H1 (cell line): ENCODE results near the gene BTN2A1. TPM values are rescaled to one million over a fixed set of nuclear protein-coding genes. Genes with fewer than 3 reads are reported as not detected.

Source experiments
- CTCF ChIA-PET: fragments of 300-600 bp; sonication (Branson Sonifier 250); formaldehyde crosslinking; loops from one replicate; lab custom pipeline; 2021; ENCODE audit not compliant: partially characterized antibody; lab: Charles Lee
- POLR2A ChIA-PET: fragments of 300-600 bp; sonication (Branson Sonifier 250); formaldehyde crosslinking; loops from one replicate; lab custom pipeline; 2021; ENCODE audit warnings: inconsistent platforms; ENCODE audit not compliant: partially characterized antibody; lab: Charles Lee
- DNase-seq, 2 experiments: peaks; one replicate each; pipeline versions ENCODE4 v3.0.0 to v3.0.0-alpha.2; 2010 to 2022; ENCODE audit warnings: low spot score in 2 of 2, low read depth in 1 of 2, mixed read lengths in 1 of 2
- FAIRE-seq: peaks from 2 replicates; lab custom pipeline; 2011; peaks lifted over from hg19 to GRCh38; lab: Jason Lieb, UNC
- H2AFZ ChIP-seq: 2 replicates; pipeline ENCODE4 v1.8.1; 2012; ENCODE audit warnings: low read length, inconsistent platforms
- H2AK5ac ChIP-seq: 2 replicates; pipeline ENCODE4 v1.6.1; 2013; ENCODE audit warnings: low read depth, low read length
- H2BK120ac ChIP-seq: replicated peaks from 2 replicates; pipeline ENCODE3; 2013; ENCODE audit warnings: low read depth, low read length, inconsistent platforms
- H2BK12ac ChIP-seq: 2 replicates; pipeline ENCODE4 v1.6.1; 2013; ENCODE audit warnings: low read depth, low read length
- H2BK15ac ChIP-seq: 2 replicates; pipeline ENCODE4 v1.6.1; 2013; ENCODE audit warnings: low read length
- H2BK20ac ChIP-seq: 2 replicates; pipeline ENCODE4 v1.6.1; 2013; ENCODE audit warnings: low read length
- H2BK5ac ChIP-seq: 2 replicates; pipeline ENCODE4 v1.6.1; 2013; ENCODE audit warnings: low read depth, low read length
- H3K14ac ChIP-seq: 2 replicates; pipeline ENCODE4 v1.6.1; 2013; ENCODE audit warnings: inconsistent platforms; ENCODE audit not compliant: insufficient read length
- H3K18ac ChIP-seq: 2 replicates; pipeline ENCODE4 v1.6.1; 2013; ENCODE audit warnings: low read length; ENCODE audit errors: extremely low read depth
- H3K23ac ChIP-seq: 2 replicates; pipeline ENCODE4 v1.6.1; 2013; ENCODE audit warnings: inconsistent platforms; ENCODE audit not compliant: insufficient read length
- H3K23me2 ChIP-seq: 2 replicates; pipeline ENCODE4 v1.6.1; 2013; ENCODE audit warnings: low read depth, low read length
- H3K27ac ChIP-seq: 2 replicates; pipeline ENCODE4 v1.6.1; 2011; ENCODE audit warnings: low read depth, low read length, inconsistent platforms
- H3K27me3 ChIP-seq, 4 experiments: replicated peaks in 1 of 4; 1 replicate in 1 of 4; 2 replicates in 3 of 4; pipeline versions ENCODE4 v1.6.1 to v1.8.1; 2011 to 2013; ENCODE audit warnings: low read length in 3 of 4, mild to moderate bottlenecking in 3 of 4, inconsistent platforms in 2 of 4, mixed read lengths in 2 of 4, moderate library complexity in 1 of 4; ENCODE audit not compliant: control insufficient read depth in 3 of 4, insufficient read depth in 3 of 4; ENCODE audit errors: extremely low read depth in 1 of 4
- H3K36me3 ChIP-seq, 4 experiments: 2 replicates each; pipeline versions ENCODE4 v1.6.1 to v1.8.1; 2011 to 2013; ENCODE audit warnings: mild to moderate bottlenecking in 4 of 4, low read length in 3 of 4, moderate library complexity in 2 of 4, control low read depth in 1 of 4, inconsistent platforms in 1 of 4; ENCODE audit not compliant: insufficient read depth in 4 of 4, control insufficient read depth in 2 of 4
- H3K4ac ChIP-seq: replicated peaks from 2 replicates; pipeline ENCODE3; 2013; ENCODE audit warnings: low read length, low read depth, mixed read lengths, inconsistent platforms; ENCODE audit not compliant: insufficient read length
- H3K4me1 ChIP-seq, 4 experiments: replicated peaks in 1 of 4; 1 replicate in 1 of 4; 2 replicates in 3 of 4; pipeline versions ENCODE4 v1.6.1 to v1.8.1; 2011 to 2013; ENCODE audit warnings: low read length in 3 of 4, inconsistent platforms in 2 of 4, mixed read lengths in 1 of 4; ENCODE audit not compliant: insufficient read depth in 4 of 4, control insufficient read depth in 3 of 4
- H3K4me2 ChIP-seq, 2 experiments: 2 replicates each; pipeline versions ENCODE4 v1.6.1 to v1.8.1; 2011 to 2013; ENCODE audit warnings: low read depth in 2 of 2, low read length in 2 of 2, control low read depth in 1 of 2, inconsistent platforms in 1 of 2, mild to moderate bottlenecking in 1 of 2; ENCODE audit not compliant: insufficient read depth in 1 of 2
- H3K4me3 ChIP-seq, 4 experiments: fragments of 200-600, 300-600 bp in 1 of 4; sonication (generic), shearing (Covaris generic), sonication (Bioruptor Twin) in 1 of 4; 2 replicates each; pipeline versions ENCODE4 v1.5.1 to v1.8.1; 2011 to 2016; ENCODE audit warnings: low read length in 4 of 4, low read depth in 3 of 4, control low read depth in 2 of 4, inconsistent platforms in 2 of 4, mild to moderate bottlenecking in 2 of 4, mixed read lengths in 1 of 4, moderate library complexity in 1 of 4; ENCODE audit not compliant: insufficient read depth in 2 of 4; ENCODE audit errors: extremely low read depth in 1 of 4
- H3K56ac ChIP-seq: replicated peaks from 2 replicates; pipeline ENCODE3; 2013; ENCODE audit warnings: low read depth, mild to moderate bottlenecking, mixed read lengths, low read length, inconsistent platforms; ENCODE audit not compliant: insufficient read length
- H3K79me1 ChIP-seq: 2 replicates; pipeline ENCODE4 v1.6.1; 2013; ENCODE audit warnings: low read depth, low read length, control low read depth
- H3K79me2 ChIP-seq, 2 experiments: 2 replicates each; pipeline versions ENCODE4 v1.6.1 to v1.8.1; 2012 to 2013; ENCODE audit warnings: low read length in 2 of 2, mild to moderate bottlenecking in 2 of 2, inconsistent platforms in 1 of 2; ENCODE audit not compliant: insufficient read depth in 2 of 2, control insufficient read depth in 1 of 2
- H3K9ac ChIP-seq, 4 experiments: replicated peaks in 1 of 4; 1 replicate in 1 of 4; 2 replicates in 3 of 4; pipeline versions ENCODE4 v1.6.1 to v1.8.1; 2011 to 2013; ENCODE audit warnings: low read depth in 3 of 4, low read length in 3 of 4, control low read depth in 2 of 4, mild to moderate bottlenecking in 2 of 4, moderate library complexity in 2 of 4, inconsistent platforms in 1 of 4; ENCODE audit errors: extremely low read depth in 1 of 4
- H3K9me3 ChIP-seq, 2 experiments: 2 replicates each; pipeline versions ENCODE4 v1.6.1 to v1.8.1; 2012 to 2013; ENCODE audit warnings: mild to moderate bottlenecking in 2 of 2, moderate library complexity in 2 of 2, control low read depth in 1 of 2, inconsistent platforms in 1 of 2, low read depth in 1 of 2, low read length in 1 of 2, mixed read lengths in 1 of 2; ENCODE audit not compliant: insufficient read depth in 2 of 2
- H4K20me1 ChIP-seq, 2 experiments: replicated peaks in 1 of 2; 2 replicates each; pipeline versions ENCODE3 to v1.8.1; 2011 to 2013; ENCODE audit warnings: inconsistent platforms in 2 of 2, low read length in 2 of 2, mild to moderate bottlenecking in 1 of 2; ENCODE audit not compliant: insufficient read depth in 2 of 2, control insufficient read depth in 1 of 2
- H4K5ac ChIP-seq: 2 replicates; pipeline ENCODE4 v1.6.1; 2013; ENCODE audit warnings: low read length, low read depth, mixed read lengths, inconsistent platforms; ENCODE audit not compliant: insufficient read length
- H4K8ac ChIP-seq: 2 replicates; pipeline ENCODE4 v1.8.0; 2013; ENCODE audit warnings: mild to moderate bottlenecking, moderate library complexity, low read length, inconsistent platforms; ENCODE audit not compliant: insufficient read depth; ENCODE audit errors: extremely low read depth
- H4K91ac ChIP-seq: replicated peaks from 2 replicates; pipeline ENCODE3; 2013; ENCODE audit warnings: low read length, mixed read lengths, inconsistent platforms; ENCODE audit not compliant: insufficient read length
- KDM4A ChIP-seq: IDR thresholded peaks from one replicate; pipeline ENCODE4 v1.7.1; 2012; ENCODE audit warnings: low read depth, mild to moderate bottlenecking, moderate library complexity, low read length, inconsistent platforms; ENCODE audit not compliant: severe bottlenecking
- ZNF274 ChIP-seq: IDR thresholded peaks from 2 replicates; pipeline ENCODE4 v1.7.0; 2012; ENCODE audit warnings: low read length, borderline replicate concordance; ENCODE audit errors: extremely low read depth
- WGBS, 2 experiments: shearing (Covaris generic) in 1 of 2; methylation state at CpG; one replicate each; pipeline versions ENCODE4 v1.1.6 to v1.1.7; 2013 to 2015; ENCODE audit warnings: low lambda C conversion rate in 2 of 2, mixed read lengths in 2 of 2, inconsistent platforms in 1 of 2, low coverage in 1 of 2, missing lambda C conversion rate in 1 of 2; ENCODE audit not compliant: insufficient replicate concordance in 2 of 2, insufficient coverage in 1 of 2, insufficient read length in 1 of 2; ENCODE audit errors: extremely low coverage in 1 of 2, missing lambda C conversion rate in 1 of 2; 5-methylcytosine and 5-hydroxymethylcytosine counted together
- polyA plus RNA-seq, 7 experiments: library from polyadenylated mRNA; depleted of rRNA in 3 of 7; stranded (reverse) in 5 of 7; unstranded in 2 of 7; fragments of >200 nt in 5 of 7; fragments of 200-250 nt in 2 of 7; gene quantifications; 1 replicate in 5 of 7; 2 replicates in 1 of 7; 4 replicates in 1 of 7; pipeline versions ENCODE4 v1.2.1 to v1.2.3, GENCODE V29; 2011 to 2013; ENCODE audit warnings: missing spikeins in 2 of 7, mixed read lengths in 2 of 7
- total RNA-seq: library from RNA; stranded (reverse); fragmentation: NEBNext Ultra II Directional; extraction: Animal tissue kit (Norgen Biotek cat#: 25700); gene quantifications from 2 replicates; pipeline ENCODE4 v1.2.1, GENCODE V29; 2021
- TF ChIP-seq, protein P1 (sequence below): IDR thresholded peaks from 2 replicates; pipeline ENCODE4 v1.6.1; 2012; ENCODE audit warnings: low read length, inconsistent platforms

BTN2A1 gene
- total and polyA plus RNA-seq, 2 of the 8 experiments (the other 6 are each of a cell fraction or from before 2014, with no cell fraction given), result 8.7 to 11.0 TPM

DNA sequence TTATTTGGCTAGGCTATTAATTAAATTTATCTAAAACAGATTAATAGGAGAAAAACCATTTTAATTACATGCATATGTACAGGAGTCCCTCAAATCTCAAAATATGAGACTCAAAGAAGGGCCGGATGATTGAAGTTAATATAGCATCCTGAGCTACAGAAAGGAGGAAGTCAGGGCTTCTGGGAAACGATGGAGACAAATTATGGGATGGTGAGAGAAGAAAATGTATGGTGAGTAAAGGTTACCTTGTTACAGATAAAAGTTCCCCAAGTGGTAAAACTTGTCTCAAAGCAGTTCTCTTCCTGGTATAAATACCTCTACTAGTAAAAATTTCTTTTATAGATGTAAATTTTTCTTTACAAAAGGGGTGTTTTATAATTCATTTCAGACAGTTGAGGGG, 26.4 kb downstream of the BTN2A1 start:
- Histone ChIP-seq H2BK12ac (no peak overlapping the region), H2BK15ac (no peak overlapping the region), H3K79me1 (no peaks in the 10 kb centered on the region), H3K56ac (no peak overlapping the region), H4K20me1 (no peaks in the 10 kb centered on the region), H3K14ac (no peak overlapping the region), H3K79me2 (no peaks in the 10 kb centered on the region), H3K4me2 (no peak overlapping the region), H3K23ac (no peak overlapping the region), H3K9me3 (peaks cover 3 to 6% of the 10 kb centered on the region in 2 experiments; a peak in 2 of 4 replicates), H3K27ac (no peak overlapping the region), H3K4ac (no peak overlapping the region), H3K9ac (no peak overlapping the region), H3K4me1 (no peaks in the 10 kb centered on the region), H4K8ac (no peak overlapping the region), H3K23me2 (no peaks in the 10 kb centered on the region), H4K91ac (no peak overlapping the region), H4K5ac (no peak overlapping the region), H2AK5ac (no peak overlapping the region)
- no peak for FAIRE-seq
- WGBS, 2 experiments, result 82% methylated on average over 2 of the region's 2 CpGs; no CpG with 5 or more reads in 1 of the 2 experiments
- CTCF ChIA-PET, result interaction anchor here (0.6 to 2.4 kb wide), 2 partner anchors 13 to 467 kb away, joined by 3 to 7 read pairs; no protein-coding TSS in a partner anchor
- no peak for TF ChIP-seq ZNF274
- TF ChIP-seq KDM4A, result no peak
- TF ChIP-seq, protein P1, sequence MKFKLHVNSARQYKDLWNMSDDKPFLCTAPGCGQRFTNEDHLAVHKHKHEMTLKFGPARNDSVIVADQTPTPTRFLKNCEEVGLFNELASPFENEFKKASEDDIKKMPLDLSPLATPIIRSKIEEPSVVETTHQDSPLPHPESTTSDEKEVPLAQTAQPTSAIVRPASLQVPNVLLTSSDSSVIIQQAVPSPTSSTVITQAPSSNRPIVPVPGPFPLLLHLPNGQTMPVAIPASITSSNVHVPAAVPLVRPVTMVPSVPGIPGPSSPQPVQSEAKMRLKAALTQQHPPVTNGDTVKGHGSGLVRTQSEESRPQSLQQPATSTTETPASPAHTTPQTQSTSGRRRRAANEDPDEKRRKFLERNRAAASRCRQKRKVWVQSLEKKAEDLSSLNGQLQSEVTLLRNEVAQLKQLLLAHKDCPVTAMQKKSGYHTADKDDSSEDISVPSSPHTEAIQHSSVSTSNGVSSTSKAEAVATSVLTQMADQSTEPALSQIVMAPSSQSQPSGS, result no peak
- TF ChIP-seq, all 59 proteins: peak for 0
- Histone ChIP-seq H2BK120ac (no peak overlapping the region), H3K4me3 (no peak overlapping the region), H3K18ac (no peak overlapping the region), H3K27me3 (no peaks in the 10 kb centered on the region), H2BK5ac (no peak overlapping the region), H2BK20ac (no peak overlapping the region), H3K36me3 (no peaks in the 10 kb centered on the region), H2AFZ (no peak overlapping the region)
- POLR2A ChIA-PET, result interaction anchor here (0.6 to 2.5 kb wide), 4 partner anchors 10 to 327 kb away, joined by 3 to 10 read pairs (median 3); a partner anchor contains a TSS
- DNase-seq, result no peak
